Measurements from ENCODE around the gene FAAP20.

GRCh38 chr1:2201062-2201461 is 6.5 kb upstream of the FAAP20 start:
- TF ChIP-seq POLR2A (IDR thresholded peaks at IDR 0.05; ENCODE audit: low read depth, low read length), result no peak
- TF ChIP-seq POLR2AphosphoS5 (IDR thresholded peaks at IDR 0.05; ENCODE audit: low read depth, low read length), result no peak
- no peak for TF ChIP-seq TAF1 (IDR thresholded peaks at IDR 0.05; ENCODE audit: low read depth, low read length)
- TF ChIP-seq POU2F2 (IDR thresholded peaks at IDR 0.05; ENCODE audit: low read depth, low read length), result no peak
- TF ChIP-seq SPI1 (IDR thresholded peaks at IDR 0.05; ENCODE audit: low read depth, low read length), result no peak
- TF ChIP-seq PAX5 (IDR thresholded peaks at IDR 0.05; ENCODE audit: insufficient read depth, low read length, severe bottlenecking), result no peak

Data from GM12891 (cell line).